A673 (cell line): ENCODE measurements around the gene PSORS1C1. TPM values are rescaled to one million over a fixed set of nuclear protein-coding genes. Genes with fewer than 3 reads are reported as not detected.
A peak's percentile ranks its signal among the peaks of the same experiment; 100 is the strongest.

ENCODE experiments used
- BruUV-seq: library from RNA; stranded (reverse); fragments of 400-500 nt; replicated peaks from 2 replicates; lab custom pipeline; 2021; lab: Mats Ljungman, UMichigan
- CTCF ChIA-PET: fragments of 300-600 bp; sonication (Branson Sonifier 250); formaldehyde crosslinking; loops from one replicate; lab custom pipeline; 2022; ENCODE audit warnings: antibody characterized with exemption; lab: Charles Lee
- POLR2A ChIA-PET: fragments of 300-600 bp; sonication (Branson Sonifier 250); formaldehyde crosslinking; loops from one replicate; lab custom pipeline; 2022; ENCODE audit warnings: antibody characterized with exemption; ENCODE audit not compliant: low non-redundant PET; lab: Charles Lee
- DNase-seq: peaks from one replicate; pipeline ENCODE4 v3.0.0-alpha.2; 2015; ENCODE audit warnings: low spot score
- H3K27ac ChIP-seq: fragments of 200-600 bp; sonication (generic); 2 replicates; pipeline ENCODE4 v1.5.1; 2016; ENCODE audit warnings: mixed run types, low read depth, mild to moderate bottlenecking, mixed read lengths, antibody characterized with exemption, low read length; ENCODE audit not compliant: poor library complexity, severe bottlenecking
- H3K27me3 ChIP-seq: fragments of 200-600 bp; sonication (generic); replicated peaks from 2 replicates; pipeline ENCODE4 v1.6.1; 2017; ENCODE audit warnings: mixed run types, low read depth, mild to moderate bottlenecking, mixed read lengths, antibody characterized with exemption, low read length; ENCODE audit not compliant: insufficient read depth, poor library complexity
- H3K36me3 ChIP-seq: fragments of 200-600 bp; sonication (generic); 2 replicates; pipeline ENCODE4 v1.6.1; 2016; ENCODE audit warnings: mixed run types, mild to moderate bottlenecking, mixed read lengths, antibody characterized with exemption, low read length; ENCODE audit not compliant: insufficient read depth, poor library complexity, severe bottlenecking
- H3K4me1 ChIP-seq: fragments of 200-600 bp; sonication (generic); 2 replicates; pipeline ENCODE4 v1.6.1; 2017; ENCODE audit warnings: mixed run types, mild to moderate bottlenecking, mixed read lengths, antibody characterized with exemption, low read length; ENCODE audit not compliant: insufficient read depth, poor library complexity, severe bottlenecking
- H3K4me3 ChIP-seq: fragments of 200-600 bp; sonication (generic); 2 replicates; pipeline ENCODE4 v1.5.1; 2016; ENCODE audit warnings: low read depth, mixed run types, mild to moderate bottlenecking, mixed read lengths, low read length; ENCODE audit not compliant: poor library complexity, severe bottlenecking
- H3K9me3 ChIP-seq: fragments of 200-600 bp; sonication (generic); 2 replicates; pipeline ENCODE4 v1.6.1; 2016; ENCODE audit warnings: mixed run types, low read depth, mild to moderate bottlenecking, mixed read lengths, antibody characterized with exemption, low read length; ENCODE audit not compliant: poor library complexity, severe bottlenecking
- EZH2 ChIP-seq: fragments of 200-600 bp; sonication (generic); IDR thresholded peaks from 2 replicates; pipeline ENCODE4 v1.6.1; 2017; ENCODE audit warnings: borderline replicate concordance, low read depth, mild to moderate bottlenecking, mixed read lengths, antibody characterized with exemption, low read length; ENCODE audit not compliant: poor library complexity, severe bottlenecking
- intact Hi-C: fragments of 100-400 bp; cut with micrococcal nuclease; formaldehyde crosslinking; loops from one replicate; pipeline ENCODE4 v1.10.0; 2022; ENCODE audit not compliant: unreplicated experiment
- total RNA-seq: library from RNA; stranded (reverse); gene quantifications from 2 replicates; pipeline ENCODE4 v1.2.3, GENCODE V29; 2021
- TF ChIP-seq, protein P1 (sequence below): fragments of 300-800, 200-600 bp; sonication (generic); conservative IDR thresholded peaks from 2 replicates; pipeline ENCODE4 v1.5.1; 2017; ENCODE audit warnings: low read depth, mild to moderate bottlenecking, antibody characterized with exemption, low read length, moderate library complexity, mixed read lengths

The PSORS1C1 gene
- total RNA-seq, 1 experiment from 2014 or later, result not detected

DNA sequence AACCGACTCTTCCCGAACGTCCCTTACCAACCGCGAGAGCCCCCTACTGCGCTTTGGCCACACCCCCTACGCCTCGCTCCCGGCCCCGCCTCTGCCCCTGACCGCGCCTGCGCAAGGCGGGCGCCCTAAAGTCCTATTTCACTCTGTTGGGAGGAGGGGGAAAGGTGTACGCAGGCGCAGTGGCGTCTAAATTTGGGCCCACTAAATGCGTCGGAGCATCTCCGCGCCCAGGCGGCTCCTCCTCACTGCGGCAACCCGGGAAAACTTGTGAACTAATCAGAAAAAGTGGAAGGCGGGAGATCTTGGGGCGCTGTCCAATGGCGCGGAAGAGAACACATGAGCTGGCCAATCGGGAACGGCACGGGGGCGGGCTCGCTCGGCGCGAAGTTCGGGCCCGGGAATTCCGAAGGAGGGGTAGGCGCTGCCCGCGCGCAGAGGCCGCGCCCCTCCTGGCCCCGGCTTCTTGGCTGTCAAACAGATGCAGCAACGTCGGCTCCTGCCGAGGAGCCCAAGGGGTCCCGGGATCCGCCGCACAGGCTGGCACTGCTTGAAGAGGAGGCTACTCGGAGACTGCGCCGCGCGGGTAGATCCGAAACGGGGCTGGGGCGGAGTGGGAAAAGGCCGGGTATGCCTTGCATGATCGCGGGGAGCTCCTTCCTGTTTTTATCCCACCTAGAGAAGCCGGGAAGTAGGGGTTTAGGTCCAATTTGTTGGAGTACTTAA lies 43.7 kb downstream of the PSORS1C1 start, which contains the start of gene TCF19:
Gene TCF19 (plus strand): TSS at position 450 of the 723 bp plus-strand sequence. CDS start 881 bp downstream, outside the sequence.
- no peaks in the 10 kb centered on the region for H3K9me3 ChIP-seq
- H3K4me3 ChIP-seq, result peak within 1 kb of the TSS; percentile 61
- intact Hi-C loops, result no loop called here
- ChIA-PET CTCF (interaction anchor here (0.6 to 1.0 kb wide), 3 partner anchors 27 to 241 kb away, joined by 3 to 5 read pairs (median 3); no protein-coding TSS in a partner anchor), POLR2A (interaction anchor here (0.5 to 1.2 kb wide), 3 partner anchors 11 to 99 kb away, joined by 3 to 4 read pairs (median 4); no protein-coding TSS in a partner anchor)
- BruUV-seq, result no TSS peak
- no peaks in the 10 kb centered on the region for H3K27me3 ChIP-seq
- peak; percentile 100 for DNase-seq
- H3K36me3 ChIP-seq, result peaks cover 35% of the 10 kb centered on the region
- H3K27ac ChIP-seq, result peak within 1 kb of the TSS; percentile 85
- TF ChIP-seq, protein P1, sequence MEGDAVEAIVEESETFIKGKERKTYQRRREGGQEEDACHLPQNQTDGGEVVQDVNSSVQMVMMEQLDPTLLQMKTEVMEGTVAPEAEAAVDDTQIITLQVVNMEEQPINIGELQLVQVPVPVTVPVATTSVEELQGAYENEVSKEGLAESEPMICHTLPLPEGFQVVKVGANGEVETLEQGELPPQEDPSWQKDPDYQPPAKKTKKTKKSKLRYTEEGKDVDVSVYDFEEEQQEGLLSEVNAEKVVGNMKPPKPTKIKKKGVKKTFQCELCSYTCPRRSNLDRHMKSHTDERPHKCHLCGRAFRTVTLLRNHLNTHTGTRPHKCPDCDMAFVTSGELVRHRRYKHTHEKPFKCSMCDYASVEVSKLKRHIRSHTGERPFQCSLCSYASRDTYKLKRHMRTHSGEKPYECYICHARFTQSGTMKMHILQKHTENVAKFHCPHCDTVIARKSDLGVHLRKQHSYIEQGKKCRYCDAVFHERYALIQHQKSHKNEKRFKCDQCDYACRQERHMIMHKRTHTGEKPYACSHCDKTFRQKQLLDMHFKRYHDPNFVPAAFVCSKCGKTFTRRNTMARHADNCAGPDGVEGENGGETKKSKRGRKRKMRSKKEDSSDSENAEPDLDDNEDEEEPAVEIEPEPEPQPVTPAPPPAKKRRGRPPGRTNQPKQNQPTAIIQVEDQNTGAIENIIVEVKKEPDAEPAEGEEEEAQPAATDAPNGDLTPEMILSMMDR, result no peak
- TF ChIP-seq EZH2, result no peak
- H3K4me1 ChIP-seq, result peaks cover 5% of the 10 kb centered on the region

DNA sequence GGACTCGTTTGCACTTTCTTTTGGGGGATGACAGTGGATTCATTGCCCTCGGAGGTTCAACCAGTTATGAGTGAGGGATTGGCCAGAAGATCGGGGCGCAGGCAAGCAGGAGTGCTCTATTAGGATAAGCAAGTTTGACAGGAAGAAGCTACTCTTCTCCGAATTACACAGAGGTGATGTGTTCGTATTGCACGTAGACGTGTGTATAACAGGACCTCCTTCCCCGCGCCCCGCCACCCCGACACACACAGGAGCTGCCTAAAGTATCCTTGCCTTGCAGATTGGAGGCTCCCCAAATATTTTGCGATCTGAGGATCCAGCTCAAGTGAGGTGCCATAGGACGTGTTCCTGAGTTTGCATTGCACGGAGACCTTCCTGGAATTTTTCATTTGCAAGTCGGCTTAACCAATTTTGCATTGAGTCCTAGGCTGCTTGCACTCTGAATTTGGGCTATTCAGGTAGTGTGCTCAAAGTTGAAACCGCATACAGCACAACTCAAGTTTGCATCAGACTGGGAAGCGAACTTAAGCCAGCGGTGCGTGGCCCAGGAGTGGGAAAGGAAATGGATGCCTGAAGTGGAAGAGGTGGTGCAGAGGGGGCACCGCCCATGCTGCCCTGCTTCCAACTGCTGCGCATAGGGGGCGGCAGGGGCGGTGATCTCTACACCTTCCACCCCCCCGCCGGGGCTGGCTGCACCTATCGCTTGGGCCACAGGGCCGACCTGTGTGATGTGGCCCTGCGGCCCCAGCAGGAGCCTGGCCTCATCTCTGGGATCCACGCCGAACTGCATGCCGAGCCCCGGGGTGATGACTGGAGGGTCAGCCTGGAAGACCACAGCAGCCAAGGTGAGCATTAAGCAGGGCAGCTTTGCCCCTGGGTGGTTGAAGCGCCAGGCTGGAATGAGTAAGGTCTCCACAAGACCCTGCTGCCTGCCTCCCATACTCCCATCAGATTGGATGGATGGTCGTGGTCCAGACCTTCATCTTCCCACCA lies 44.6 kb downstream of the PSORS1C1 start:
- TSS peak; percentile 35 for BruUV-seq
- intact Hi-C loops, result no loop called here
- Histone ChIP-seq H3K27me3 (no peaks in the 10 kb centered on the region), H3K4me3 (peak overlapping the region; percentile 61), H3K27ac (peak overlapping the region; percentile 28), H3K9me3 (no peaks in the 10 kb centered on the region), H3K36me3 (peaks cover 37% of the 10 kb centered on the region), H3K4me1 (peaks cover 5% of the 10 kb centered on the region)
- no peak for TF ChIP-seq EZH2
- TF ChIP-seq, protein P1, result no peak
- peak; percentile 15 for DNase-seq
- POLR2A ChIA-PET, result interaction anchor here (0.5 to 1.2 kb wide), 3 partner anchors 12 to 98 kb away, joined by 3 to 4 read pairs (median 4); no protein-coding TSS in a partner anchor
- CTCF ChIA-PET, result interaction anchor here (0.6 to 1.0 kb wide), 2 partner anchors 27 to 208 kb away, joined by 3 read pairs; no protein-coding TSS in a partner anchor
